ENCODE results near the gene STK25.
"Not testable (repeated sequence)": the region's sequence is repeated elsewhere in the genome, so short reads cannot be mapped to it uniquely, and the experiment has no call there.

The STK25 gene

DNA sequence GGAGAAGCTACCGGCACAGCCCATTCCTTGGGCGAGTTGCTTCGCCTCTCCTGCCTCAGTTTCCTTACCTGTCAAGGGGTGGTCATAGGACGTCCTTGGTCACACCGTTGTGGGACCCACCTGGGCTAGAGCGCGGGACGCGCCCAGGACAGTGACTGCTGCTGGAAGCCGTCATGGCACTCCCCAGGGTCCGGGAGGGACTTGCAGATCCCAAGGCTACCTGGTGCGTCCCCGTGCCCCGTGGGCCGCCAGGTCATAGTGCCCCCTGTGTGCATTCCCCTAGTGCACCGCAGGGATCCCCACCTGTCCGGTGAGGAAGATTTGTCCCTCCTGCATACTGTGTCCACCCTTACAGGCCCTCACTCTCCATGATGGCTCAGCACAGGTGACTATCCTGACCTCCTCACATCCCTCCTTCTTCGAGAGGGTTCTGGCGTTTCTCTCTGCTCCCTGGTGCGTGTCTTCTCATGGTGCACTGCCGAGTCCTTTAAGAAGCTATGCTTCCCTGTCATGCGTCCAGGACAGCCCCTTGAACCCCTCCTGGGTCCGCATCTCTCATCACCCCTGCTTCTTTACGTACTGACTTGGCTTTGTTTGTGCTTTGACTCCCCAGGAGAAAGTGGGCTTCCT lies 886 bp upstream of the STK25 start:
- FAIRE-seq (peak; percentile 79), DNase-seq (ENCODE audit: low spot score) (no peak)

DNA sequence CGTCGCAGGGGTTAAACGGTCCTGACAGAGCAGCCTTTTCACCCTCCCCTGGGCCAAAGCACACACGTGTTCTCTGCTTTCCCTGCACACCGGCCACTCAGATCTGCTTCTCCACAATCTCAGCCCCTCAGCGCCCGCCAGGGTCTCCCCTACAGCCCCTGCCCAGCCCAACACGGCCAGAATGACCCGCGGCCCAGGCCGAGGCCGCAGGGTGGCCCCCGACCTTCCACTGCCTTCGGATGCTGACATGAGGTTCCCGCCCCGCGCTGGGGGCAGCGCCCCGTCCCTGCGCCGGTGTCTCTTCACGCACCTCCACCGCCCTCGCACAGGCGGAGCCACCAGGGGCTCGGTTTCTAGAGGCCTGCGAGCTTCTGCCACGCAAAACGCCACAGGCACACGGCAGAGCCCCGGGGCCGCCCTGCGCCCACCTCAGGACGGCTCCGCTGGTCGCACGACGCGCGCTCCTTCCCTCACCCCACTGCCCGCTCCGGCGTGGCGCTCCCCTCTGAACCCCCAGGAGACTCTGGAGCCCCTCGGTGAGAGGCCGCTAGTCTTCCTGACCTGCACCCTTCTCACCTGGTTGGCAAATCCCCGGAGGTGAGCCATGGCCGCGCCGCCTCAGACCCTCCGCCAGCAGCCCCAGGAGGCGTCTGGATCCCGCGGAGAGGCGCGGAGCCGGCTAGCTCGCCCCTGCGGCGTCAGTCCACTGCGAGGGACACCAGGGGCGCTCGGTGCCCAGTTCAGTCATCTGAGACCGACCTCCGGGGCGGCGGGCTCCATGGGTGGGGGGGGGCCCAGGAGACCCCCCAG lies 749 bp downstream of the STK25 start:
- FAIRE-seq (no peak), DNase-seq (ENCODE audit: low spot score) (peak; percentile 79)

DNA sequence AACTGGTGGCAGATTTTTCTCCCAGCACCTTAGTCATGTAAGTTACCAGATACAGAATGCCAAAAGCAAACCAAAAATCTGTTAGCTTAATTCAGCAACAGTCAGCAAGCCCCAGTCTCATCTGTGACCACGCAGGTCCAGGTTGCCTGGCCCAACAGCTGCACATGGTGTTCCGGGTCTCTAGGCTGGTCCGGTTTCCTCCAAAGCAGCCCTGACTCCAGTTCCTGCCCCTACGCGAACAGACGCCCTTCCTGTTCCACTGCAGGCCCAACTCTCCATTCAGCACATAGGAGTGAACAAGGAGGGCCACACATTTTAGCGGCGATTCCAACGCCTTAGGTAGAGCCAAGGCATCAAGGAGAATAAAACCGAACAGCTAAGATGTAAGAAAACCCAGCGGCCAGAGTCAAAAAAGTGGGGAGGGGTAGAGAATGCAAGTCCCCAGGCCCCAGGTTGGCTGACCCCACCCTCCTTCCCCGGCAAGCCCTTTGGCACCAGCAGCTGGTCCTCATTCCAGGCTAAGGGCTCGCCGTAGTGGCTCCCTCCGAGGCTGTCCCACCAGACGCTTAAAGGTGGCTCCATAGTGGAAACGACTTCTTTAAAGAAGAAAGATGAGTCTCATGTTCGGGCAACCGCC lies 1.5 kb downstream of the STK25 start:
- FAIRE-seq: no peak
- DNase-seq (ENCODE audit: low spot score): no peak

DNA sequence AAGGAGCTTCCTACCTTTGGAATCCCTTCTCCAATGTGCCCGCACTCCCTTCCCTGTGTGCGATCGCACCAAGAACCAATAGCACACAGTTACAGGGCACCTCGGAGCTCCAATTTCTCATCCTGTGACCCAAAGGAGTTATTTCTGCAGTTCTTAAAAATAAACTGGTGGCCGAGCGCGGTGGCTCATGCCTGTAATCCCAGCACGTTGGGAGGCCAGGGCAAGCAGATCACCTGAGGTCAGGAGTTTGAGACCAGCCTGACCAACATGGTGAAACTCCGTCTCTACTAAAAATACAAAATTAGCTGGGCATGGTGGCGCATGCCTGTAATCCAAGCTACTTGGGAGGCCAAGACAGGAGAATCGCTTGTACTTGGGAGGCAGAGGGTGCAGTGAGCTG lies 2.1 kb downstream of the STK25 start:
- not testable (repeated sequence) for FAIRE-seq; DNase-seq (ENCODE audit: low spot score)

DNA sequence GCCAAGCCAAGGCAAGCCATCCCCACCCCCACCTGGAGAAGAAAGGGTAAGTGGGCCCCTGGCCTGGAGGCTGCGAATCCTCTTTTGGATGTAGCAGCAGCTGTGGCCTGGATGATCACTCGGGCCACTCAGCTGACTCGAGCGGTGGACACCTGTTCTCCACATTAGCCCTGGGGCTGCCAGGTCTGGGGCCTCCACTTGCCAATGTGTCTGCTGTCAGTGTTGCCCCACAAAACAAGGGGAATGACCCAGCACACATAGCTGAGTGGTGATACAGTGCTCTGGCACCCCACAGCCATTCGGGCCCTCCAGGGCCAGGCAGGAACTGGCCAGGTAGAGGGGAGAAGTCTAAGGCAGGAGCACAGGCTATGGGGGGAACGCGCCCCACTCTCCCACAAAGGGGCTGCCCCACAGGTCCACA lies 2.6 kb downstream of the STK25 start:
- DNase-seq (ENCODE audit: low spot score) (no peak), FAIRE-seq (no peak)

DNA sequence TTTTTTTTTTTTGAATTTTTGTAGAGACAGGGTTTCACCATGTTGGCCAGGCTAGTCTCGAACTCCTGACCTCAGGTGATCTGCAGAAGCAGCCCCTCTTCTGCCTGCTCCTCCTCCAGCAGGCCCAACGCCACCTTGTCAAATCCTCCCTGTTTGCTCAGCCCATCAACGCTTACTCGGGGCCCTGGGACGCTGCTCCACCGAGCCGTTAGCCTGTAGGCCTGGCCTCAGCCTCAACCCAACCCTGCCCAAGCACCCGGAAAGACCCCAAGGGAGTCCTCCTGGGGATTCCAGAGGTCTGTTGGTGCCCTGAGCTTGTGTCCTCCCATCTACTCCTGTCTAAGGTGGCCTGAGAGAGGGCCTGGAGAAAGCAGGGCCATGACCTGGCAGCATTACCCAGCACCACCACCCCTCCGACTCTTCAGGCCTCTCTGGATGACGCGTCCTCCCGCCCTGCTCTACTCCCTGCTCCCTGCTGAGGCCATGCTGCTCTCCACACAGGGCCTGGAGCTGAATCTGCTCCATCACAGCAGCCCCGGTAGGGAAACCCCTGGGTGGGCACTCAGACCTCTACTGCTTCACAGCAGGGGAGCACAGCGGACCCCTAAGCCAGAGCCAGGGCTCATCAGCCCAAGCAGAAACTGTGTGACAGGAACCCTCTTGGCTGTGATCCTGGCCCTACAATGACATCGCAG lies 3.2 kb downstream of the STK25 start:
- no peak for FAIRE-seq

DNA sequence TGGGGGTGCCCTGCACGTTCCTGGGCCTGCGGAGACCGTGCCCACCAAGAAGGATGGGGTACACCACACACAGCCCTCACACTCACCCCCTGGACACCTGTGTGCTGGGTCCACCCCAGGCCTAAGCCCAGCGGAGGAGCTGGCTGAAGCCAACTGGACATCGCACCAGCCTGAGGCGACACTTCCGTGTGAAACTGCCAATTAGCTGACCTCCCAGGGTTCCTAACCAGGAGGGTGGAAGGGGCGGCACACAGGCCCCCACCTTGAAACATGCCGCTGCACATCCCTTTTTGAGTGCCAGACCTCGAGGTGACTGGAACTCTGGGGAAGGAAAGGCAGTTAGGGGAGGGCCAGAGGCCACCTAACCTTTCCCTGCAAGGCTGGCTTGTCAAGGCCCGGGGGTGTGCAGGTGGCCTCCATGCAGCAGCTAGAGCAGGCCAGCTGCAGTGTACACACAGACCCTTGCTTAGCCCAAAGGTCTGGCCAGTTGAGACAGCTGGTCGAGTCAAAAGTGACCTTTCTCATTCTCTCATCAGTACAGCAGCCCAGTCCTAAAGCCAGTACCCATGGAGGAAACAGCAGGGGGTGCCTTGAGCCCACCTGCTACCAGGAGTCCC lies 4.5 kb downstream of the STK25 start:
- FAIRE-seq: no peak

More for the DNA sequence above, 3.2 kb downstream of the STK25 start:
- DNase-seq (ENCODE audit: low spot score): no peak

DNA sequence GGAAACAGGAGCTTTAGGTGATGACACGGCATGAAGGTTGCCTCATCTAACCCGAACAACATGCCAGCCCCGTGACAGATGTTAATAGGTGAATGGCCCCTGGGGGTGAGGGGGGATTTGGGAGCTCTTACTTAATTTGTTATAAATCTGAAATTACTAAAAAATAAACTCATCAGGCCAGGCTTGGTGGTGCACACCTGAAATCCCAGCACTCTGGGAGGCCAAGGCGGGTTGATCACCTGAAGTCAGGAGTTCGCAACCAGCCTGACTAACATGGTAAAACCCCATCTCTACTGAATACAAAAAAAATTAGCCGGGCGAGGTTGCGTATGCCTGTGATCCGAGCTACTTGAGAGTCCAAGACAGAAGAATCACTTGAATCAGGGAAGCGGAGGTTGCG lies 6.1 kb downstream of the STK25 start:
- DNase-seq (ENCODE audit: low spot score): no peak

More for the DNA sequence above, 4.5 kb downstream of the STK25 start:
- no peak for DNase-seq (ENCODE audit: low spot score)

DNA sequence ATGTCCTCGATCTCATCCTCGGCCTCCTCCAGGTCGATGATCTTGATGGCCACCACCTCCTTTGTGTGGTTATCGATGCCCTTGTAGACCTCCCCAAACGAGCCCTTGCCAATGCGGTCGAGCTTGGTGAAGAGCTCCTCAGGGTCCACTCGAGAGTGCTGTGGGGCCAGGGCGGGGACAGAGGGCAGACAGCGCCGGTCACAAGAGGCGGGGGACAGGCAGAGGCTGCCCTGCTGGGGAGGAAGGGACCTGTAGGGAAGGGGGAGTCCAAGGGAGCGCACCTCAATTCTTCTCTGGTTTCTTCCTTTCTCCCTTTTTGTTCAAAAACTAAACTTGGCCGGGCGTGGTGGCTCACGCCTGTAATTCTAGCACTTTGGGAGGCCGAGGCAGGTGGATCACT lies 6.8 kb downstream of the STK25 start:
- FAIRE-seq: no peak

More for the DNA sequence above, 6.1 kb downstream of the STK25 start:
- FAIRE-seq: no peak

DNA sequence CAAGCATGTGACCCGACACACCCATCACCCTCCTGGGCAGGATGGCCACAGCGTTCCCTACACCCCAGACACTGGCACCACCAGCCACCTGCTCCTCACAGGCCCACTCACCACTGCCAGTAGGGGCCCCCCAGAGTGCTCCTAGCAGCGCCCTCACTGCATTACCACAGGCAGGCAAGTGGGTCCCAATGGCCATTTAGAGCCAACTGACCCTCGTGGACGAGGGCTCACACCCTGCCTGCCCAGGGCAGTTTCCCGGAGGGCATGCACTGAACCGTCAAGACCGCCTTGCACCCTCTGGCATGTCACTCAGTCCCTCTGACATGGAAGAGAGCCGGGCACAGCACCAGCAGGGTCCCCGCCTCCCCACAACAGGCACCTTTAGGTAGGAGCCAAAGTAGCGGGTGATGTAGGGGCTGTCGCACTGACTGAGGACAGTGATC lies 7.3 kb downstream of the STK25 start:
- FAIRE-seq (no peak), DNase-seq (ENCODE audit: low spot score) (no peak)

More for the DNA sequence above, 6.8 kb downstream of the STK25 start:
- DNase-seq (ENCODE audit: low spot score): no peak

DNA sequence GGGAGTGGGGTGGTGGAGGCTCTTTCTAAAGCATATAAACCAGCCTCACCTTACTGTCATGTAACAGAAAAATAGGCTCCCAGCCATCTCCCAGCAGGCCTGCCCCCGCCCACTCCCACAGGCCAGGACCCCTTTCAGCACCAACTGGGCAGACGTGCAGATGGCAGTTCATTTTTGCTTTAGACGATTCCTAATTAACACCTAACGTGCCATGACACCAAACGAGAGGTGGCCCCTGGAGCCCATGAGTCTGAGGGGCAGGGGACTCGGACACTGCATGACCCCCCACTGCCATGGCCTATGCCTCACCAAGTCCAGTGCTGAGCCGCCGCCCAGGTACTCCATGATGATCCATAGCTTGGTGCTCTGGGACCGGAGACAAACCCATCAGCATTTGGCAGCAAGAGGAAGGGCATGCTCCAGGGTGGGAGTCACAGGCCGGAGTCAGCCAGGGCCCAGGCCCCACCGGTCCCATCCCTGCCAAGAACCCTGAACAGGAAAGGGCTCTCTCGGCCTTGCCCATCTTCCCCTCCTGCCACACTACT lies 7.9 kb downstream of the STK25 start:
- DNase-seq (ENCODE audit: low spot score) (no peak), FAIRE-seq (no peak)

DNA sequence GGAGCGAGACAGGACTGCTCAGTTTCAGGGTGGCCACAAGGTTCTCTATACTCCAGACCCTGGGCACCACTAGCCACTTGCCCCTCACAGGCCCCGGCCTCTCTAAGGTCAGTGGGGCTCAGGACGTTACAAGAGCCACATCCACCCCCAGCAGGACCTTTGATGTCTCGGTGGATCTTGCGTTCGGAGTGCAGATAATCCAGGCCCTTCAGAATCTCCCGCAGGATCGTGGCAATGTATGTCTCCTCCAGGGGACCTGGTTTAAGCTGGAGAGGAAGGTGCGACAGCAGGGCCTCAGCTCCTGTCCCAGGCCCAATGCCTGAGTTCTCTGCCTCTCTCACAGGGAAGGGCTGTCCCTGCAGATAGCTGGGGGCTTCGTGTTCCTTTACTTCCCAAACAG lies 8.4 kb downstream of the STK25 start:
- FAIRE-seq (no peak), DNase-seq (ENCODE audit: low spot score) (no peak)

DNA sequence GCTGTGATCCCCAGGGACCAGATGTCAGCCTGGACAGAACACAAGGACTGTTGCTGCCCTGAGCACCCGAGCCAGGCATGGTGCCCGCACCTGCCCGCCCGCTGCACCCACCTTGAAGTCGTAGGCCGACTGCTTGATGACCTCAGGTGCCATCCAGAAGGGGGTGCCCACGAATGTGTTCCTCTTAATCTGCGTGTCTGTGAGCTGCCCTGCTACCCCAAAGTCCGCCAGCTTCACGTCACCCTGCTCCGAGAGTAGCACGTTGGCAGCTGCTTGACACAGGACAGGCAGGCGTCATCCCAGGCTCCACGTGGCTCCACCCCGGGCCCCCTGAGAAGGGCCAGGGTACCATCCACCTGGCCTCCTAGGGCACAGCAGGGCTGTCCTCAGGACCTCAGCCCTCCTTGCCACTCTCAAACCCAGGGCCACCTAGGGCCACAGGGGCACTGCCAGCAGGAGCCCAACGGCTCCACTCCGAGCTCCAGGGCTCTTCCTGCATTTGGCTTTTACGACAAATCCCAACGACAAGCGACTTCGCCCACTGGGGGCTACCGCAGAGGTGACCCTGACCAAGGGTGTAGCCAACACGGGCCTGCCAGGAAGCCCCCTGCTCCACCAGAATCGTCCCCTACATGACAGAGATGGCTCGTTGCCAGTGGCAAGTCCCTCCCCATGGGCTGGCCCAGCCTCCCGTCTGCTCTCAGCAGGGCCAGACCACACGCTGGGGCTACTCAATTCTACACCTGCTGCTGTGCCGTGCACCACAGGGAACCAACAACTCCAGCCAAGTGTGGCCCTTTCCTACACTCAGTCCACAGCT lies 9.0 kb downstream of the STK25 start:
- FAIRE-seq (no peak), DNase-seq (ENCODE audit: low spot score) (no peak)

DNA sequence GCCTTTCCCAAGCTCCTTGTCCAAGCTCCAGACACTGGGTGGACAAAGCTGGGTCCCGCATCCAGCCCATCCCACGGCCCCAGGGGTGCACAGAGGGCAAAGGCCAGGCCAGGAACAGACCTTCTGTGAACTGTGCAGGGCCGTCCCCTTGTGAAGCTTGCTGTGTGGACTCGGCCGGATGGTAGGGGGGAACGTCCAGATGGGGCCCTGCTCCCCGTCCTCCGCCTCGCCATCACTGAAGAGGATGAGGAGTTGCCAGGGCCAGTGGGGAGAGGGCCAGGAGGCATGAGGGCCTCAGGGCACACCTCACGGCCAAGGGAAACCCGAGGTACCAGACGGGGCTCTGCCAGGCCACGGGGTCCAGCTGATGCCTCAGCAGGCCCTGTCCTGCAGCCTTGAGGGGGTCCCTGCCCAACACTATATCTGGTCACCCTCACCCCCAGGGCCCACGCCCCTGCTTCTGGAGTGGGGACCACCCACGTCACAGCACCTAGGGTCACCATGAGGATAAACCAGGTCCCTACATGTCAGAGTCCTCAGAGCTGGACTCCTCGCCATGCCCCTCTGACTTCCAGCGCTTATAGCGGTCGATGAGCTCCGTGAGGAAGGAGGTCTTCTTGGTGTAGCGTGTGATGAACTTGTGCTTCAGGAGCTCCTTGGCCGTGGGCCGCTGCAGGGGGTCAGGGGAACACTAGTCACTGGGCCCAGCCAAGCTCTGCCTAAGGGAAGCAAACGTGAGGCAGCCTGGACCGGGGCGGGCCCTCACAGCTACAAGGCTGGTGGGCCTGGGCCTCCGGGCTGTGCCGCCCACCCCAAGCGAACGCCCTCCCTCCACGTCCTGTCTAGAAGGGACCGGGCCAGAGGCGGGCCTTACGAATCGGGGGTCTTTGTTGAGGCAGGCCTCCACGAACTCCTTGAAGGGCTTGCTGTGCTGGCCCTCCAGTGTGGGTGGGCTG lies 10.0 kb downstream of the STK25 start:
- FAIRE-seq (no peak), DNase-seq (ENCODE audit: low spot score) (no peak)

DNA sequence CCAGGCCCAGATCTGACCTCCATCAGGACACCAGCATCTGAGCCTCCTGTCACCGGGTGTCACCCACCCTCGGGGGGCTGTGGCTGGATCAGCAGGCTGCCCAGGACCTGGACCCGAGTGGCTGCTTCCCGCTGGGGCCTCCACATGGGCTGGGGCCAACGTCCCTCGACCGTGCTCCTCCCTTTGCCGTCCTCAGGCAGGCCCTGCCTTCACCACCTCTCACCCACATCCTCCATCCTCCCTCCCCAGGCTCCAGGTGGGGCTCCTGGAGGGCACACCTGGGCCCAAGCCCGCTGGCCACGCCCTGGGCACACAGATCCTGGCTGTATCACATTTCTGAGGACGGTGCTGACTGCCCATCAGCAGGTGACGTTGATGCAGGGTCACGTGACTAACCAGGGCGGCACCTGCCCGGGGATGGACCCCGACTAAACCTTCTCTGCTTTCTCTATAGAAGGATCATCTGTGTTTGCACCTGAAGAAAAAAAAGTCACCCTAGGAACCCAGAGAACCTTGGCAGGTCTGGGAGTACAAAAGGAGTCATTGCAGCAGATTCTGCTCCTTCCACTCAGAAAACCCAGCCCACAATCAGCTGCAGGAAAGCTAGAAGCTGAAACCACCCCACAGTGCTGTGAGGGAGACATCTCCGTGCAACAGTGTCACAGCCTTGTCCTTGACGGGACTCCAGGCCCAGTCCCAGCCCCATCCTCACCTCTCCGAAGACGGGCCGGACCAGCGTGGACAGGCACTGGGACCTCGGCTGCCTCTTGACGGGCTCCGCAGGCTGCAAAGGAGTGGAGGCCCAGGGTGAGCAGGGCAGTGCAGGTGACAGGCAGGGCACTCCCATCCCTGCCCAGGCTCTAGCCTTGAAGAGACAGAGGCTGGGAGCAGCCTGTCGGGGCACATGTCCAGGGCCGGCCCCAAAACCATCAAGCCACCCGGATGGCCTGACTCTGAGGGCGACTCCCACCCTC lies 11.2 kb downstream of the STK25 start:
- DNase-seq (ENCODE audit: low spot score) (no peak), FAIRE-seq (no peak)

DNA sequence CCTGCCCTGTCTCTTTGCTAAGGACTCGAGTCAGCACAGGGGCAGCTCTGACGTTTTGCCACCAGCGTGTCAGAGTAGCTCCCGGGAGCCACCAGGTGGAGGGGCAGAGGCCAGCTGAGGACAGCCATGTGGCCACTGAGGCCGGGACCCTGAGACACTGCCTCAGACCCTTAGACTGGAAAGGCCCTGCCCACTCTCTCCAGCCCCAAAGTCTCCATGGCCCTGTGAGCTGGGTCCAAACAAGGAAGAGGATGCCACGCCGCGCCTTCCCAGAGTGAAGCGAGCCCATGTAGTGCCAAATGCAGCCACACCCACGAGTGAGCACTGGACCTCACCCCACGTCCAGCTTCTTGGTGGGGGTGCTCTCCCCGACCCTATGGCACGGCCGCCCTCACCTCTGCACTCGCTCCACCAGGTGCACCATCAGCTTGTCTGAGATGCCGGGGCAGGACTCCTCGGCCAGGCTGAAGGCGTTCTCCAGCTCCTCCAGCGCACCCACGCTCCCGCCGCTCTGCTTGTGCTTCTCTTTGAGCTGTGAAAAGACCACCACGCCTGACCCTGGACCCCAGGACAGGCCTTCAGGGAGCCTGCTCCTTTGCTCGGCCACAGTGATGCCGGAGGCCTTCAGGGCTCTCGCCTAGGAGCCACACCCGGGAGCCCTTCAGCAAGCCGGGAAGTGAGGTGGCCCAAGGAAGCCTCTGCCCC lies 12.2 kb downstream of the STK25 start:
- no peak for DNase-seq (ENCODE audit: low spot score)
- FAIRE-seq: no peak

Data from urothelium cell line (cell line).